ENCODE measurements around the gene IGFBPL1. TPM values are rescaled to one million over a fixed set of nuclear protein-coding genes. Genes with fewer than 3 reads are reported as not detected.
"Not testable (repeated sequence)": the region's sequence is repeated elsewhere in the genome, so short reads cannot be mapped to it uniquely, and the experiment has no call there.

IGFBPL1 gene
- total RNA-seq (2021; ENCODE audit: unreplicated experiment) (13.7 TPM), Bru-seq, nascent RNA (percentile 42 among the genes with signal in this experiment), BruChase-seq, experiment 1, labeled RNA remaining after a 2-hour chase (percentile 40 among the genes with signal in this experiment), BruChase-seq, experiment 2, labeled RNA remaining after a 6-hour chase (percentile 48 among the genes with signal in this experiment)
- 11.1 TPM for polyA plus RNA-seq (2012; ENCODE audit: insufficient read length)
- long read RNA-seq, transcript IGFBPL1-201 (5 exons, 1,093 nt), result major isoform, 23 of 27 reads
- long read RNA-seq, partial matches to known transcripts, result 1 of 27 reads
- long read RNA-seq, other reads (novel, unspliced or antisense), result 3 of 27 reads

DNA sequence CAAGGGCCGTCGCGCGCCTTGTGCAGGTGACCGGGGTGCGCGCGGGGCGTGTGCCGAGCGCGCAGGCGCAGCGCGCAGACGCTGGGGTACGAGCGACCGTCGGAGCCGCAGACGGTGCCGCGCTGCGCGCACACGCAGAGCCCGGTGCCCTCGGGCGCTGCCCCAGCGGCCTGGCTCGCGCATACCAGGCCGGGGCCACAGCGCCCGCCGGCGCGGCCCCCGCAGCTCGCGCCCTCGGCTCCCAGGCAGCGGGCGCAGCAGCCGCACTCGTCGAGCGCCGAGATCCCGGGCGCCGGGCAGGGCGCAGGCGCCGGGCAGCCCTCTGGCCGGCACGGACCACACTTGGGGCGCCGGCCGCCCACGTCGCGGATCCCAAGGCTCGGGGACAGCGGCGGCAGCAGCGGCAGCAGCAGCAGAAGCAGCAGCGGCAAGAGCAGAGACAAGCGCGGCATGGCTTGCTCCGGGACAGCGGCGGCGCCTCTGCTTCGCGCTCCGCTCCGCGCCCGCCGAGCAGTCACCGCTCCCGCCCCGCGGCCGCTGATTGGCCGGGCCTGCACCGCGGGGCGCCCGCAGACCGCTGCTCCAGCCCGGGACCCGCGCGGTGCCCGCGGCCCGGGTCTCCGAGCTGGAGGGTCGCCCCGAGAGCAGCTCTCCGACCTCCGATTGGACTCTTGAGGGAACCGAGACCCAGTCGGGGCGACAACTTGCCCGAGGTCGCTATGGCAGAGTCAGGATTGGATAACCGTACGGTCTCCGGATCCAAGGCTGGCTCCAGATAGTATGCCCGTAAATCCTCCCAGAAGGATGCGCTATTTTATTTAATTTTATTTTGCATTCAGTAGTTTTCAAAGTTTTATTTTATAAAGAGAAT is at the start of gene IGFBPL1:
IGFBPL1 (minus strand) TSS at position 482 of the 871 bp plus-strand sequence; CDS start at position 452, 30 bp downstream.
- TF ChIP-seq, protein P1, sequence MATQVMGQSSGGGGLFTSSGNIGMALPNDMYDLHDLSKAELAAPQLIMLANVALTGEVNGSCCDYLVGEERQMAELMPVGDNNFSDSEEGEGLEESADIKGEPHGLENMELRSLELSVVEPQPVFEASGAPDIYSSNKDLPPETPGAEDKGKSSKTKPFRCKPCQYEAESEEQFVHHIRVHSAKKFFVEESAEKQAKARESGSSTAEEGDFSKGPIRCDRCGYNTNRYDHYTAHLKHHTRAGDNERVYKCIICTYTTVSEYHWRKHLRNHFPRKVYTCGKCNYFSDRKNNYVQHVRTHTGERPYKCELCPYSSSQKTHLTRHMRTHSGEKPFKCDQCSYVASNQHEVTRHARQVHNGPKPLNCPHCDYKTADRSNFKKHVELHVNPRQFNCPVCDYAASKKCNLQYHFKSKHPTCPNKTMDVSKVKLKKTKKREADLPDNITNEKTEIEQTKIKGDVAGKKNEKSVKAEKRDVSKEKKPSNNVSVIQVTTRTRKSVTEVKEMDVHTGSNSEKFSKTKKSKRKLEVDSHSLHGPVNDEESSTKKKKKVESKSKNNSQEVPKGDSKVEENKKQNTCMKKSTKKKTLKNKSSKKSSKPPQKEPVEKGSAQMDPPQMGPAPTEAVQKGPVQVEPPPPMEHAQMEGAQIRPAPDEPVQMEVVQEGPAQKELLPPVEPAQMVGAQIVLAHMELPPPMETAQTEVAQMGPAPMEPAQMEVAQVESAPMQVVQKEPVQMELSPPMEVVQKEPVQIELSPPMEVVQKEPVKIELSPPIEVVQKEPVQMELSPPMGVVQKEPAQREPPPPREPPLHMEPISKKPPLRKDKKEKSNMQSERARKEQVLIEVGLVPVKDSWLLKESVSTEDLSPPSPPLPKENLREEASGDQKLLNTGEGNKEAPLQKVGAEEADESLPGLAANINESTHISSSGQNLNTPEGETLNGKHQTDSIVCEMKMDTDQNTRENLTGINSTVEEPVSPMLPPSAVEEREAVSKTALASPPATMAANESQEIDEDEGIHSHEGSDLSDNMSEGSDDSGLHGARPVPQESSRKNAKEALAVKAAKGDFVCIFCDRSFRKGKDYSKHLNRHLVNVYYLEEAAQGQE (IDR thresholded peaks at IDR 0.05; ENCODE audit: insufficient read depth in 1 of 2, low read depth in 2 of 2, low read length in 1 of 2), result no peak
- H3K27ac ChIP-seq (ENCODE audit: low read length), result peak within 1 kb of the TSS; percentile 51; the same call in 1 of the 2 replicates
- ChIA-PET POLR2A (no interaction called here), CTCF (no interaction called here)
- H3K36me3 ChIP-seq (ENCODE audit: control insufficient read depth, insufficient read depth, low read length), result no peaks in the 10 kb centered on the region
- intact Hi-C loops (cut with micrococcal nuclease; ENCODE audit: unreplicated experiment) (no loop called here), in situ Hi-C loops (cut with HindIII; ENCODE audit: low pct_unique_long_range_greater_than_20kb, low sequenced_read_pairs) (no loop called here)
- no peak for DNase-seq (ENCODE audit: low read depth, low spot score)
- BruUV-seq (replicated peaks), result no TSS peak
- no peaks in the 10 kb centered on the region for H3K9me3 ChIP-seq (ENCODE audit: control insufficient read depth, insufficient read depth, low read depth, low read length)
- H3K27me3 ChIP-seq (ENCODE audit: control insufficient read depth, insufficient read depth, low read length), result no peaks in the 10 kb centered on the region
- ATAC-seq, result peak; percentile 91
- H3K4me3 ChIP-seq (ENCODE audit: low read depth in 2 of 2, low read length in 2 of 2), result peak within 1 kb of the TSS; percentile 46
- no peaks in the 10 kb centered on the region for H3K4me1 ChIP-seq (ENCODE audit: control insufficient read depth, insufficient read depth, low read length)

- intact Hi-C loops (cut with micrococcal nuclease; ENCODE audit: unreplicated experiment); H3K27me3 ChIP-seq (ENCODE audit: control insufficient read depth, insufficient read depth, low read length); H3K36me3 ChIP-seq (ENCODE audit: control insufficient read depth, insufficient read depth, low read length); CTCF ChIA-PET; H3K9me3 ChIP-seq (ENCODE audit: control insufficient read depth, insufficient read depth, low read depth, low read length); ATAC-seq; DNase-seq (ENCODE audit: low read depth, low spot score); POLR2A ChIA-PET; H3K4me1 ChIP-seq (ENCODE audit: control insufficient read depth, insufficient read depth, low read length); BruUV-seq (replicated peaks); H3K4me3 ChIP-seq (ENCODE audit: low read depth in 2 of 2, low read length in 2 of 2); in situ Hi-C loops (cut with HindIII; ENCODE audit: low pct_unique_long_range_greater_than_20kb, low sequenced_read_pairs); H3K27ac ChIP-seq (ENCODE audit: low read length): not testable (repeated sequence)
Observed at GRCh38 chr9:38472583-38473249, 48.5 kb upstream of the IGFBPL1 start.

DNA sequence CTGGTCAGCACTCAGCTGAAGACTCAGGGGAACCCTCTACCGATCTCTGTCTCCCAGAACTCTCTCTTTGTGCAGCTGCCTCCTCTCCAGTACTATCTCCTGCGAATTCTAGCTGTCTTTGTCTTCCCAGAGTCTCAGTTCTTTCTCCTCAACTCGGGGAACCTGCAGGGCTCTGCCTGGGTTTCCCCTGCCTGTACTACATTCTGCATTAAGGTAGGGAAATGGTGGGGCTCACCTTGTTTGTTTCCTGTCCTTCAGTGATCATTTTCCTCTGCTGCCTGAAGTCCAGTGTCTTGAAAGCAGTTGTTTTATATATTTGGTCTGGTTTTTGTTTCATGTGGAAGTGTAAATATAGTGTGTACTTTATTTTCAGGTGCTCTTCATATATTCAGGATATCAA is 43.1 kb upstream of the IGFBPL1 start:
- intact Hi-C loops (cut with micrococcal nuclease; ENCODE audit: unreplicated experiment) (no loop called here), in situ Hi-C loops (cut with HindIII; ENCODE audit: low pct_unique_long_range_greater_than_20kb, low sequenced_read_pairs) (no loop called here)
- no peak for DNase-seq (ENCODE audit: low read depth, low spot score)
- ChIA-PET POLR2A (no interaction called here), CTCF (no interaction called here)
- H3K36me3 ChIP-seq (ENCODE audit: control insufficient read depth, insufficient read depth, low read length), result no peaks in the 10 kb centered on the region
- ATAC-seq, result no peak
- H3K27me3 ChIP-seq (ENCODE audit: control insufficient read depth, insufficient read depth, low read length), result peaks cover 2% of the 10 kb centered on the region
- no peaks in the 10 kb centered on the region for H3K9me3 ChIP-seq (ENCODE audit: control insufficient read depth, insufficient read depth, low read depth, low read length)
- H3K4me1 ChIP-seq (ENCODE audit: control insufficient read depth, insufficient read depth, low read length), result no peaks in the 10 kb centered on the region
- H3K27ac ChIP-seq (ENCODE audit: low read length), result no peak overlapping the region
- H3K4me3 ChIP-seq (ENCODE audit: low read depth in 2 of 2, low read length in 2 of 2), result no peak overlapping the region
- BruUV-seq (replicated peaks), result no TSS peak
- TF ChIP-seq POLR2AphosphoS5 (IDR thresholded peaks at IDR 0.05; ENCODE audit: low read depth, low read length) (no peak), TCF7L2 (IDR thresholded peaks at IDR 0.05; ENCODE audit: low read depth, low read length) (no peak)

Measured in Panc1 (cell line).